SU-DHL-6 (cell line): Measurements from ENCODE around the gene IFNL1.

Source experiments
- H2AFZ ChIP-seq: fragments of 200-600 bp; sonication (generic); 2 replicates; pipeline ENCODE4 v1.6.1; 2014; ENCODE audit warnings: low read depth, mild to moderate bottlenecking, moderate library complexity, mixed read lengths, antibody characterized with exemption, low read length; ENCODE audit not compliant: severe bottlenecking
- H3F3A ChIP-seq: fragments of 200-600 bp; shearing (Covaris generic); 2 replicates; pipeline ENCODE4 v1.6.0; 2016; ENCODE audit warnings: antibody characterized with exemption, mild to moderate bottlenecking; ENCODE audit not compliant: insufficient read depth
- H3K27ac ChIP-seq: fragments of 200-600 bp; sonication (generic); 2 replicates; pipeline ENCODE4 v1.5.1; 2016; ENCODE audit warnings: low read depth, mild to moderate bottlenecking, low read length, moderate library complexity, mixed read lengths
- H3K27me3 ChIP-seq: fragments of 200-600 bp; sonication (generic), shearing (Covaris generic); 2 replicates; pipeline ENCODE4 v1.6.0; 2014; ENCODE audit warnings: mild to moderate bottlenecking, low read length
- H3K36me3 ChIP-seq: fragments of 200-600 bp; sonication (generic); 2 replicates; pipeline ENCODE4 v1.6.1; 2014; ENCODE audit warnings: mild to moderate bottlenecking, low read length, mixed read lengths
- H3K4me2 ChIP-seq: fragments of 300-600, 200-600 bp; shearing (Covaris generic), sonication (generic); 2 replicates; pipeline ENCODE4 v1.6.0; 2014; ENCODE audit warnings: low read length, low read depth, mild to moderate bottlenecking; ENCODE audit not compliant: poor library complexity, severe bottlenecking
- H3K4me3 ChIP-seq: fragments of 200-600 bp; sonication (generic); 2 replicates; pipeline ENCODE4 v1.5.1; 2014; ENCODE audit warnings: antibody characterized with exemption, low read length, mild to moderate bottlenecking, mixed read lengths; ENCODE audit not compliant: insufficient read depth, poor library complexity, severe bottlenecking
- H3K79me2 ChIP-seq: fragments of 200-600 bp; sonication (generic); 2 replicates; pipeline ENCODE4 v1.6.1; 2014; ENCODE audit warnings: mild to moderate bottlenecking, low read length, moderate library complexity; ENCODE audit not compliant: insufficient read depth
- H3K9ac ChIP-seq: fragments of 200-600 bp; sonication (generic); 2 replicates; pipeline ENCODE4 v1.7.0; 2014; ENCODE audit warnings: mild to moderate bottlenecking, low read length
- H3K9me2 ChIP-seq: fragments of 200-600 bp; sonication (generic); replicated peaks from 2 replicates; pipeline ENCODE4 v1.6.1; 2014; ENCODE audit warnings: low read length; ENCODE audit not compliant: insufficient read depth
- H3K9me3 ChIP-seq: fragments of 200-600 bp; sonication (generic); 2 replicates; pipeline ENCODE4 v1.6.1; 2014; ENCODE audit warnings: low read length, mixed read lengths; ENCODE audit not compliant: insufficient read depth
- H4K20me1 ChIP-seq: fragments of 200-600 bp; sonication (generic); 2 replicates; pipeline ENCODE4 v1.6.1; 2014; ENCODE audit warnings: low read depth, mild to moderate bottlenecking, antibody characterized with exemption, low read length, moderate library complexity, mixed read lengths
- CTCF ChIP-seq: fragments of 200-600 bp; sonication (generic); IDR thresholded peaks from one replicate; pipeline ENCODE4 v1.5.1; 2017; ENCODE audit warnings: antibody characterized with exemption, mild to moderate bottlenecking, low read length, moderate library complexity; ENCODE audit not compliant: insufficient read depth, poor library complexity, severe bottlenecking
- EZH2phosphoT487 ChIP-seq: fragments of 200-600 bp; sonication (generic), shearing (Covaris generic); conservative IDR thresholded peaks from 2 replicates; pipeline ENCODE4 v1.6.1; 2018; ENCODE audit warnings: mild to moderate bottlenecking, antibody characterized with exemption, low read length, moderate library complexity, mixed read lengths

IFNL1 gene

GRCh38 chr19:39321117-39321831 lies 25.1 kb downstream of the IFNL1 start:
- H3K9me2 ChIP-seq, result no peaks in the 10 kb centered on the region
- no peak overlapping the region for H3K4me3 ChIP-seq
- TF ChIP-seq EZH2phosphoT487 (no peak), CTCF (no peak)
- H2AFZ ChIP-seq, result no peak overlapping the region
- no peaks in the 10 kb centered on the region for H3K27me3 ChIP-seq
- no peak overlapping the region for H3K27ac ChIP-seq
- H3K9me3 ChIP-seq, result no peaks in the 10 kb centered on the region
- H3F3A ChIP-seq, result no peaks in the 10 kb centered on the region
- no peaks in the 10 kb centered on the region for H3K36me3 ChIP-seq
- no peaks in the 10 kb centered on the region for H4K20me1 ChIP-seq
- H3K4me2 ChIP-seq, result no peak overlapping the region
- no peaks in the 10 kb centered on the region for H3K79me2 ChIP-seq
- H3K9ac ChIP-seq, result no peak overlapping the region

- no peaks in the 10 kb centered on the region for H3K27me3 ChIP-seq
- no peak overlapping the region for H2AFZ ChIP-seq
- H3K36me3 ChIP-seq, result no peaks in the 10 kb centered on the region
- H3K79me2 ChIP-seq, result no peaks in the 10 kb centered on the region
- no peak for TF ChIP-seq EZH2phosphoT487
- TF ChIP-seq CTCF, result no peak
- no peaks in the 10 kb centered on the region for H4K20me1 ChIP-seq
- no peaks in the 10 kb centered on the region for H3K9me3 ChIP-seq
- no peak overlapping the region for H3K4me2 ChIP-seq
- no peak overlapping the region for H3K9ac ChIP-seq
- H3F3A ChIP-seq, result no peaks in the 10 kb centered on the region
- no peaks in the 10 kb centered on the region for H3K9me2 ChIP-seq
- no peak overlapping the region for H3K4me3 ChIP-seq
- no peak overlapping the region for H3K27ac ChIP-seq
These were observed 25.6 kb downstream of the IFNL1 start for GRCh38 chr19:39321832-39322176.

GRCh38 chr19:39324242-39324842 lies 28.1 kb downstream of the IFNL1 start:
- no peaks in the 10 kb centered on the region for H3K36me3 ChIP-seq
- no peaks in the 10 kb centered on the region for H3F3A ChIP-seq
- TF ChIP-seq EZH2phosphoT487 (no peak), CTCF (no peak)
- H3K9me3 ChIP-seq, result no peaks in the 10 kb centered on the region
- H3K9ac ChIP-seq, result no peak overlapping the region
- no peaks in the 10 kb centered on the region for H4K20me1 ChIP-seq
- no peak overlapping the region for H3K4me3 ChIP-seq
- no peak overlapping the region for H3K27ac ChIP-seq
- H3K4me2 ChIP-seq, result no peak overlapping the region
- H3K9me2 ChIP-seq, result no peaks in the 10 kb centered on the region
- no peaks in the 10 kb centered on the region for H3K79me2 ChIP-seq
- no peaks in the 10 kb centered on the region for H3K27me3 ChIP-seq
- no peak overlapping the region for H2AFZ ChIP-seq
